NOMO-1 treated with dmso at 0.1 percent for 144 hours (cell line): Measurements from ENCODE around the gene EFHC1.

Experiments used
- DNase-seq: peaks from one replicate; lab custom pipeline; 2025; ENCODE audit not compliant: unreplicated experiment; lab: John Stamatoyannopoulos, UW

The EFHC1 gene

GRCh38 chr6:52395969-52396368 lies 24.2 kb upstream of the EFHC1 start:
- DNase-seq = no peak

GRCh38 chr6:52399511-52400312 lies 20.4 kb upstream of the EFHC1 start:
- no peak for DNase-seq

- no peak for DNase-seq
These were observed 19.7 kb upstream of the EFHC1 start for GRCh38 chr6:52400313-52401041.

- no peak for DNase-seq
These were observed 17.1 kb upstream of the EFHC1 start for GRCh38 chr6:52403086-52403485.

GRCh38 chr6:52403627-52404026 lies 16.5 kb upstream of the EFHC1 start:
- DNase-seq = no peak

- DNase-seq = no peak
These were observed 14.9 kb upstream of the EFHC1 start for GRCh38 chr6:52405243-52405642.

GRCh38 chr6:52407467-52407866 lies 12.7 kb upstream of the EFHC1 start:
- peak; percentile 9 for DNase-seq

GRCh38 chr6:52409499-52409898 lies 10.6 kb upstream of the EFHC1 start:
- no peak for DNase-seq

GRCh38 chr6:52410979-52411378 lies 9.2 kb upstream of the EFHC1 start:
- no peak for DNase-seq

- DNase-seq = no peak
These were observed 8.2 kb upstream of the EFHC1 start for GRCh38 chr6:52411911-52412310.

- DNase-seq = no peak
These were observed 4.8 kb upstream of the EFHC1 start for GRCh38 chr6:52415333-52415732.

GRCh38 chr6:52415917-52416628 lies 4.1 kb upstream of the EFHC1 start:
- DNase-seq = no peak

GRCh38 chr6:52416629-52417151 lies 3.5 kb upstream of the EFHC1 start:
- DNase-seq = peak; percentile 7

- DNase-seq = no peak
These were observed 2.4 kb upstream of the EFHC1 start for GRCh38 chr6:52417675-52418111.

- DNase-seq = no peak
These were observed 1.5 kb upstream of the EFHC1 start for GRCh38 chr6:52418606-52419005.

GRCh38 chr6:52420668-52421358 lies 671 bp downstream of the EFHC1 start:
- DNase-seq = no peak

- no peak for DNase-seq
These were observed 2.0 kb downstream of the EFHC1 start for GRCh38 chr6:52422156-52422555.

GRCh38 chr6:52423448-52423847 lies 3.3 kb downstream of the EFHC1 start:
- no peak for DNase-seq

GRCh38 chr6:52423971-52424381 lies 3.8 kb downstream of the EFHC1 start:
- no peak for DNase-seq

- DNase-seq = no peak
These were observed 4.4 kb downstream of the EFHC1 start for GRCh38 chr6:52424513-52424912.

GRCh38 chr6:52426667-52427066 lies 6.5 kb downstream of the EFHC1 start:
- DNase-seq = no peak
